Tibial artery (tissue), 4 donors: ENCODE measurements around the gene EVI2B.

Experiments used
- DNase-seq, 2 donors: peaks; one replicate each; pipeline ENCODE4 v3.0.0-alpha.2; 2019
- H3K27ac ChIP-seq, 2 donors: fragments of 200-600 bp; sonication (generic) in 1 of 2; 1 replicate in 1 of 2; 2 replicates in 1 of 2; pipeline ENCODE4 v1.5.1; 2018 to 2019; ENCODE audit warnings: mild to moderate bottlenecking in 1 of 2
- H3K27me3 ChIP-seq, 2 donors: fragments of 200-600 bp; sonication (generic) in 1 of 2; one replicate each; pipeline versions ENCODE4 v1.5.1 to v1.6.0; 2016 to 2019
- H3K36me3 ChIP-seq, 3 donors: fragments of 200-600 bp; sonication (generic) in 2 of 3; one replicate each; pipeline ENCODE4 v1.5.1; 2016 to 2019; ENCODE audit warnings: mild to moderate bottlenecking in 2 of 3
- H3K4me1 ChIP-seq, 4 donors: fragments of 200-600 bp; sonication (generic) in 2 of 4; 1 replicate in 3 of 4; 2 replicates in 1 of 4; pipeline ENCODE4 v1.5.1; 2016 to 2019
- H3K4me3 ChIP-seq, 2 donors: fragments of 200-600 bp; sonication (generic) in 1 of 2; 1 replicate in 1 of 2; 2 replicates in 1 of 2; pipeline ENCODE4 v1.5.1; 2018 to 2019; ENCODE audit warnings: mild to moderate bottlenecking in 2 of 2
- H3K9me3 ChIP-seq, 3 donors: fragments of 200-600 bp; sonication (generic) in 1 of 3; one replicate each; pipeline ENCODE4 v1.5.1; 2016 to 2019
- CTCF ChIP-seq, 2 experiments: fragments of 200-600 bp in 1 of 2; fragments of 450-650 bp in 1 of 2; IDR thresholded peaks; one replicate each; pipeline ENCODE4 v1.5.1; 2017 to 2019; ENCODE audit warnings: antibody characterized with exemption in 2 of 2, mild to moderate bottlenecking in 1 of 2, moderate library complexity in 1 of 2
- intact Hi-C: fragments of 100-400 bp; cut with DNase I; formaldehyde crosslinking; loops from one replicate; pipeline ENCODE4 v1.15.0; 2023; ENCODE audit warnings: low total_unique reads

EVI2B gene

GRCh38 chr17:31321966-31322365 lies 8.1 kb upstream of the EVI2B start:
- Histone ChIP-seq H3K9me3 (no peaks in the 10 kb centered on the region), H3K4me3 (no peak overlapping the region), H3K27me3 (no peaks in the 10 kb centered on the region), H3K4me1 (no peaks in the 10 kb centered on the region), H3K36me3 (peaks cover 7 to 17% (median 12%) of the 10 kb centered on the region in 3 donors), H3K27ac (no peak overlapping the region)
- no peak for DNase-seq
- intact Hi-C loops = no loop called here
- TF ChIP-seq CTCF (IDR thresholded peaks at IDR 0.05) = no peak

- Histone ChIP-seq H3K4me3 (peak within 1 kb of the TSS; percentile 15 to 17), H3K36me3 (peaks cover 4 to 12% (median 9%) of the 10 kb centered on the region in 3 donors), H3K9me3 (no peaks in the 10 kb centered on the region), H3K4me1 (no peaks in the 10 kb centered on the region), H3K27me3 (no peaks in the 10 kb centered on the region), H3K27ac (no peak within 1 kb of the TSS)
- DNase-seq = peak in 1 of 2 donors; percentile 50
- no peak for TF ChIP-seq CTCF (IDR thresholded peaks at IDR 0.05)
- intact Hi-C loops = no loop called here
Observed at GRCh38 chr17:31321481-31321880, 7.6 kb upstream of the EVI2B start, which contains the start of gene EVI2A. EVI2A (minus strand) TSS chr17:31321622; CDS start chr17:31319013, 2,609 bp downstream.

GRCh38 chr17:31320791-31321190 lies 6.9 kb upstream of the EVI2B start:
- Histone ChIP-seq H3K27me3 (no peaks in the 10 kb centered on the region), H3K27ac (no peak overlapping the region), H3K4me1 (no peaks in the 10 kb centered on the region), H3K9me3 (no peaks in the 10 kb centered on the region), H3K4me3 (peak overlapping the region; percentile 15 to 17), H3K36me3 (peaks cover 0 to 5% (median 2%) of the 10 kb centered on the region in 3 donors)
- no peak for DNase-seq
- intact Hi-C loops = no loop called here
- TF ChIP-seq CTCF (IDR thresholded peaks at IDR 0.05) = no peak

GRCh38 chr17:31320241-31320640 lies 6.4 kb upstream of the EVI2B start:
- intact Hi-C loops = no loop called here
- Histone ChIP-seq H3K4me3 (peak overlapping the region in 1 of 2 donors; percentile 15), H3K36me3 (peaks cover 0 to 4% (median 0%) of the 10 kb centered on the region in 3 donors), H3K27ac (no peak overlapping the region), H3K4me1 (no peaks in the 10 kb centered on the region), H3K27me3 (no peaks in the 10 kb centered on the region), H3K9me3 (no peaks in the 10 kb centered on the region)
- DNase-seq = no peak
- TF ChIP-seq CTCF (IDR thresholded peaks at IDR 0.05) = no peak

- Histone ChIP-seq H3K27ac (peak overlapping the region; percentile 17 to 31), H3K27me3 (no peaks in the 10 kb centered on the region), H3K4me3 (no peak overlapping the region), H3K9me3 (no peaks in the 10 kb centered on the region), H3K4me1 (no peaks in the 10 kb centered on the region), H3K36me3 (no peaks in the 10 kb centered on the region)
- DNase-seq = no peak
- TF ChIP-seq CTCF (IDR thresholded peaks at IDR 0.05) = no peak
- intact Hi-C loops = no loop called here
Observed at GRCh38 chr17:31318851-31319661, 5.2 kb upstream of the EVI2B start.
